OCI-LY7 (cell line): ENCODE measurements around the gene SYT13.

Experiments used
- EZH2phosphoT487 ChIP-seq: fragments of 200-600 bp; sonication (generic); IDR thresholded peaks from 2 replicates; pipeline ENCODE4 v1.6.1; 2018; ENCODE audit warnings: low read depth, borderline replicate concordance, mild to moderate bottlenecking, mixed run types, antibody characterized with exemption, low read length, moderate library complexity, mixed read lengths
- TF ChIP-seq, protein P1 (sequence below): fragments of 200-600 bp; sonication (generic); conservative IDR thresholded peaks from 2 replicates; pipeline ENCODE4 v1.5.1; 2014; ENCODE audit warnings: mild to moderate bottlenecking, antibody characterized with exemption, low read length, moderate library complexity, mixed read lengths

DNA sequence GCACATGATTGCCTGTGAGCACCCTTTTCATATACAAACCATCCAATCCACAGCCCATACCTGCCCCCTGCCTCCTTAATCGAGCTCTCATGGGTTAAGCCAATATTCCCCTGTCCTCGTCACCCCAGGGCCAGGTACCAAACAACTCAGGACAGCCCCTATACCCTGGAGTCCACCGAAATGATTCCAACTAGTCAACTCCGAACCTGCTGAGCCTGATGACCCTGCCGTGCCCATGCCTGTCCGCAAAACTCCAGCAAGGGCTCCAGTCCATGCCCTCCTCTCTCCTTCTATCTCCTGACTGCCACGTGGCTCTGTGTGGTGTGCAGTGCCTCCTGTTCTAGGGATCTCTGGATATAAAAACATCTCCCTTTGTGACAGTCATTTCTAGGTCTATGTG lies 35.5 kb upstream of the SYT13 start:
- TF ChIP-seq, protein P1, sequence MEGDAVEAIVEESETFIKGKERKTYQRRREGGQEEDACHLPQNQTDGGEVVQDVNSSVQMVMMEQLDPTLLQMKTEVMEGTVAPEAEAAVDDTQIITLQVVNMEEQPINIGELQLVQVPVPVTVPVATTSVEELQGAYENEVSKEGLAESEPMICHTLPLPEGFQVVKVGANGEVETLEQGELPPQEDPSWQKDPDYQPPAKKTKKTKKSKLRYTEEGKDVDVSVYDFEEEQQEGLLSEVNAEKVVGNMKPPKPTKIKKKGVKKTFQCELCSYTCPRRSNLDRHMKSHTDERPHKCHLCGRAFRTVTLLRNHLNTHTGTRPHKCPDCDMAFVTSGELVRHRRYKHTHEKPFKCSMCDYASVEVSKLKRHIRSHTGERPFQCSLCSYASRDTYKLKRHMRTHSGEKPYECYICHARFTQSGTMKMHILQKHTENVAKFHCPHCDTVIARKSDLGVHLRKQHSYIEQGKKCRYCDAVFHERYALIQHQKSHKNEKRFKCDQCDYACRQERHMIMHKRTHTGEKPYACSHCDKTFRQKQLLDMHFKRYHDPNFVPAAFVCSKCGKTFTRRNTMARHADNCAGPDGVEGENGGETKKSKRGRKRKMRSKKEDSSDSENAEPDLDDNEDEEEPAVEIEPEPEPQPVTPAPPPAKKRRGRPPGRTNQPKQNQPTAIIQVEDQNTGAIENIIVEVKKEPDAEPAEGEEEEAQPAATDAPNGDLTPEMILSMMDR: no peak
- TF ChIP-seq EZH2phosphoT487: no peak
